GM10248 (cell line): ENCODE results near the gene ASXL3.

Experiments
- CTCF ChIA-PET: fragments of 300-600 bp; sonication (Branson Sonifier 250); formaldehyde crosslinking; extraction: SDS; loops from one replicate; lab custom pipeline; 2021; ENCODE audit warnings: antibody characterized with exemption; lab: Yijun Ruan, JAX
- POLR2A ChIA-PET: fragments of 350-650 bp; sonication (Branson Sonifier 250); formaldehyde crosslinking; extraction: SDS; loops from one replicate; lab custom pipeline; 2020; ENCODE audit warnings: antibody characterized with exemption; lab: Yijun Ruan, JAX
- DNase-seq: peaks from one replicate; pipeline ENCODE4 v3.0.0; 2012; ENCODE audit errors: extremely low spot score
- TF ChIP-seq, protein P1 (sequence below): IDR thresholded peaks from 2 replicates; pipeline ENCODE4 v1.5.1; 2012; ENCODE audit warnings: mild to moderate bottlenecking, low read depth; ENCODE audit errors: extremely low read depth, missing control alignments, control extremely low read depth

Gene ASXL3

DNA sequence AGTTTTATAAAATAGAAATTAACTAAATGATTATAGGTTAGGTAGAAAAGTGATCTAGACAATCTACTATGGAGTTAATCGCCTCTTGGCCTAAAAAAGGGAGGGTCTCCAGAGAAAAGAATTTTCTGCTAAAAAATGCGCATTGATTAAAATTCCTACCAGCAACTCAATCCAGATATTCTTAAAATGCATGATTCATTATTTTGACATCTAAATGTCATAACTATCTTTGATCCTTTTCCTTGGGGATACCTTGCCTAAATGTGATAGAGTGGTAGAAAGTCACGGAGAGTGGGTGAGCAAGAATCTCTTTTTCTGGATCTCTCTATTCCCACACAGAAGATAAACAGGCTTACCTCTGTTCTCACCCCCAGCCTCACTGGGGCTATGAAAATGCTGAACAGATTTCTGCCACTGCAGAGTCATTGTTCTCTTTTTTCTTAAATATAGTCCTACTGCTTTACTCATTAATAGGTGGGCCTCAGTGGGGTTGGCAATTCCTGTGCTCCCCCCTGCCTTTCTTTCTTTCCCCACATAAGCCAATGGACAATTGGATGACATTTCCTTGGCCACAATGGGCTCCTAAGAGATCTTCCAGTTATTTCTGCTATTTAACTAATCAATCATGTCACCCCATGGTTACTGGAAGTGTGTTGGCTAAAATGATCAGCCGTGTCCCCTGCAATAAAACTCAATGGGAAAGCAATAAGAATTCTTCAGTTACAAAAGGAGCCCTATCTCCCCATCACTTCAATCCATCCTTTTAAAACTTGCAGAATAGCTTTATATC, 5.8 kb upstream of the ASXL3 start:
- DNase-seq: no peak
- TF ChIP-seq, protein P1, sequence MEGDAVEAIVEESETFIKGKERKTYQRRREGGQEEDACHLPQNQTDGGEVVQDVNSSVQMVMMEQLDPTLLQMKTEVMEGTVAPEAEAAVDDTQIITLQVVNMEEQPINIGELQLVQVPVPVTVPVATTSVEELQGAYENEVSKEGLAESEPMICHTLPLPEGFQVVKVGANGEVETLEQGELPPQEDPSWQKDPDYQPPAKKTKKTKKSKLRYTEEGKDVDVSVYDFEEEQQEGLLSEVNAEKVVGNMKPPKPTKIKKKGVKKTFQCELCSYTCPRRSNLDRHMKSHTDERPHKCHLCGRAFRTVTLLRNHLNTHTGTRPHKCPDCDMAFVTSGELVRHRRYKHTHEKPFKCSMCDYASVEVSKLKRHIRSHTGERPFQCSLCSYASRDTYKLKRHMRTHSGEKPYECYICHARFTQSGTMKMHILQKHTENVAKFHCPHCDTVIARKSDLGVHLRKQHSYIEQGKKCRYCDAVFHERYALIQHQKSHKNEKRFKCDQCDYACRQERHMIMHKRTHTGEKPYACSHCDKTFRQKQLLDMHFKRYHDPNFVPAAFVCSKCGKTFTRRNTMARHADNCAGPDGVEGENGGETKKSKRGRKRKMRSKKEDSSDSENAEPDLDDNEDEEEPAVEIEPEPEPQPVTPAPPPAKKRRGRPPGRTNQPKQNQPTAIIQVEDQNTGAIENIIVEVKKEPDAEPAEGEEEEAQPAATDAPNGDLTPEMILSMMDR: no peak
- CTCF ChIA-PET: no interaction called here
- POLR2A ChIA-PET: no interaction called here

DNA sequence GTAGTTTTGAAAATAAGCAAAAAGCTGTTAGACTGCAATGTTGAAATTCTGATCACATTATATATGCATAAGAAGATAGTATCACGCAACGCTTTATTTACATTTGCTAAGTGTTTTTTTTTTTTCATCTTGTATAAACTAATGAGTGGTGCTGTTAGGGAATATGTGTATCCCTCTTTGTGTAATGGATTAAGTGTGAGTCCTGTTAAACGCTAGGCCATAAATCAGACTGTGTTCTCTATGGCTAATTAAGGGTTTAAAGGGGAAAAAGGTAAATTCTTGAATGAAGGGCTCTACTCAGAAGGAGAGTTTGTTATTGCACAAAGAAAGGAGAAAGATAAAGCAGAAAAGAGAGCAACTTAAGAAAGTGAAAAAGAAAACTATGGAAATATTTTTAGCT, 4.8 kb upstream of the ASXL3 start:
- POLR2A ChIA-PET: no interaction called here
- DNase-seq: no peak
- TF ChIP-seq, protein P1: no peak
- CTCF ChIA-PET: no interaction called here

DNA sequence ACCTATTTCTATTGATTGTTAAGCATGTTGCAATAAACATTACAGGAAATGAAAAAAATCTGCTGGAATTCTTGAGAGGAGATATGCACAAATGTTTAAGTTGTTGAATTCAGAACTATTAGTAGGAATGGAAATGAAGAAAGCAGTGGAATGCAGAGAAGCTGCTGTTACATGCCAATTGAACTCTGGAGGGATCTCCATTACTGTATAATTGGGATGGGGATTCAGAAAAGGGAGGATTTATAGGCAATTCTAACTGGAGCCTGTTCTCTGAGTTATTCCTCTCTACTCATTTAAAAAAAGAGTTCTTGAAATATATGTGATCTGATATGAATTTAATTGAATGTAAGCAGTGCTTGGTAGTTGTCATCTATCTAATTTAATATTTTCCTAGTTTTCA, 2.6 kb upstream of the ASXL3 start:
- DNase-seq: no peak
- ChIA-PET POLR2A (no interaction called here), CTCF (interaction anchor here (1.6 kb wide), 1 partner anchor 9 kb away, joined by 4 read pairs; no protein-coding TSS in a partner anchor)
- TF ChIP-seq, protein P1: no peak

DNA sequence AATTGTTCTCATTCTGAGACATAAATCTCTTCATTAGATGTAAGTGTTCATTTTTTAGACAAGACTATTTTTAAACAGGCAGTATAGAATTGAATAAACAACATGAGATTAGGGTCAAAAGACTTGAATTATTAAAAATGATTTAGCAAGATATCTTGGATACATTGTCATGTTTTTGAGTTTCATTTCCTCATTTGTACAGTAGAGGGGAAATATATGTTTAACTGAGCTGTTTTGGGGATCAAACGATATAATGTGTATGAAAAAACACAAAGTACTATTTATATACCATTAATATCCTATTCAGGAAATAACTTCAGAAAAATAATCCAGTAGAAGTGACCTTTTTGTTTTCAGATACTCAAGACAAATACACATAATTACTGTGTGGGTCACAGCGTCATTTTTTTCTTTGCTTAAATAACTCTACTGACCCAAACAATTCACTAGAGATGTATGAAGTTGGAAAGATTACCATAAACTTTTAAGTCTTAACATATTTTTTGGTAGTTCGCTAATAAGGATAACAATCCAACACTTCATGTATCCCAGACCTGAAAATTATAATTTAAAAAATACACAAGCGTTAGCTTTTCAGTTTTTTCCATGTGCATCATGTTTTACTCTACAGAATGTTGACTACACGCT, 896 bp upstream of the ASXL3 start:
- DNase-seq: no peak
- TF ChIP-seq, protein P1: no peak
- CTCF ChIA-PET: interaction anchor here (1.3 kb wide), 1 partner anchor 21 kb away, joined by 3 read pairs; no protein-coding TSS in a partner anchor
- POLR2A ChIA-PET: no interaction called here

DNA sequence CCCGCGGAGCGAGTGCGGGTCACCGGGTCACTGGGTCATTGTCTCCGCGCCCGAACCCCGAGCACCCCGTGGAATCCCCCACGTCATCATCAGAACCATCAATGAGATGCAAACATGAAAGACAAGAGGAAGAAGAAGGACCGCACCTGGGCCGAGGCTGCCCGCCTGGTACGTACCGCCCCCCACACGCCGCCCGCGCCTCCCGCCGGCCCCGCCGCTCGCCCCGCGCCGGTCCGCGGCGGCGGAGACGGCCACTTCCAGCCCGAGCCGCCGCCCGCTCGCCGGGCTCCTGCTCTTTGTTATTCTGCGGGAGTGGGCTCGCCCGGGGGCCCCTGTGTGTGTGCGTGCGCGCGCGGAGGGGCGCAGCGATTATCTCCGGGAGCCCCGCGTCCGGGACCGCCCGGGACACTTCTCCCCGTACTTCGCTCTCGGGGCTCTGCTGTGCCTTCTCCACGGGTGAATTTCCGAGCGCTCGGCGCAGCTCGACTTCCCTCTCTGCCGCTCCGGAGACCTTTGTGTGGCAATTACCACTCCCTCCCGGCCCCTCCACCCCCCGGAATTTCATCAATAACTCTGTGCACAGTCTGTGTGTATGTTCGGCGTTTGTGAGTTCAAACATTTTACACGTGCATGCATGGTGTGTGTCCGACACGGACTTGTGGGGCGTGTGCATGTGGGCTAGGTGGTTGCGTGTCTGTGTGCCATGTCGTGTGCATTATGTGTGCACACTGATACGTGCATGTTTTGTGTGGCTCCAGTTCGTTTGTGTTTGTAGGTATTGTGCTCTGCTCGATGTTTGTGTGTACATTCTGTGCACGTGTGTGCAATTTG, 714 bp downstream of the ASXL3 start:
- DNase-seq: peak; percentile 40
- TF ChIP-seq, protein P1: no peak
- CTCF ChIA-PET: no interaction called here
- POLR2A ChIA-PET: no interaction called here

DNA sequence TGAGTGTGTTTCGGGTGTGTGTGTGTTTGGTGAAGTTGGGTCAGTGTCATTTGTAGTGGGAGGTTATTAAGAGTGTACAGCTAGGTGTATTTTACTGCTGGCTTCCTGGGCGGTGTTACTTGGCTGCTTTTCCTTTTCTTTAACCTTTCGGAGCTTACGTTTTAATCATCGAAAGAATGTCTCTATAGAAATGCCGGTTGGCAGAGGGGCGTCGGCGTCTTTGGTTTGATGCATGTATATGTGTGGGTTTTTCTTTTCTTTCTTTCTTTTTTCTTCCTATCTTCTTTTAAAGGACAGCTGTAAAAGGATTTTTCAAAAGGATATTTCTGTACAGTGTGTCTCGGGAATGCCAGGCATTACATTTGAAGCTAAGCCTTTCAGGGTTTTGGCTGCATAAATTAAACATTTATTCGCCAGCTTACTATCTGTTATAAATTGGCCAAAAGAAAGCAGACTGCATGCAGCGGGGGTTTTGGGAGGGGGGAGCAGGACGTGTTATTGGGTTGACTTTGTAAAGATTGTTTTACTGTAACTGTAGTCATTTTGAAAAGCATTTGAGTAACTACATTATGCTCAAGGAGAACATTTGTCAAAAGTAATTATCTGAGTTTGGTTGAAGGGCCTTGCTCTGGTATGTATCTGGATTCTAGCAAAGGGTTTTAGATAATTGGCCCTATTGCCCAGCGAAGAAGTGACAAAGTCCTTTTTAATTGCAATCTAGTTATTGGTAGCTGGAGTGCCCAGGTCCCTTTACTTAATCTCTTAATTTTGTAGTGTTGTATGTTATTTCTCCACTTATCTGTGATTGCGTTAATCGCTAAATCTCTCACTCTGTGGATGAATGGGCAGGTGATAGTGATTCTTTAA, 1.6 kb downstream of the ASXL3 start:
- TF ChIP-seq, protein P1: no peak
- ChIA-PET CTCF (no interaction called here), POLR2A (no interaction called here)
- DNase-seq: no peak
